H1 (cell line): ENCODE data around the gene KCNQ1. TPM values are rescaled to one million over a fixed set of nuclear protein-coding genes. Genes with fewer than 3 reads are reported as not detected.

ENCODE experiments used
- BACH1 ChIP-seq: IDR thresholded peaks from 2 replicates; pipeline ENCODE4 v1.6.1; 2012; ENCODE audit warnings: low read length, improper control_type of control experiment
- CBX5 ChIP-seq: fragments of 300-800, 300-1000 bp; sonication (generic); IDR thresholded peaks from 2 replicates; pipeline ENCODE4 v1.7.1; 2016; ENCODE audit warnings: antibody characterized with exemption, low read length, low read depth
- CEBPB ChIP-seq: IDR thresholded peaks from 2 replicates; pipeline ENCODE4 v1.6.1; 2012; ENCODE audit warnings: low read depth, low read length
- EGR1 ChIP-seq: IDR thresholded peaks from 2 replicates; pipeline ENCODE4 v1.6.1; 2011; ENCODE audit warnings: low read depth, low read length, borderline replicate concordance
- FOSL1 ChIP-seq: IDR thresholded peaks from 2 replicates; pipeline ENCODE4 v1.6.1; 2011; ENCODE audit warnings: mild to moderate bottlenecking, low read depth, low read length, moderate library complexity; ENCODE audit not compliant: insufficient read depth
- GABPA ChIP-seq: IDR thresholded peaks from 2 replicates; pipeline ENCODE4 v1.6.1; 2011; ENCODE audit warnings: mild to moderate bottlenecking, low read length, moderate library complexity, borderline replicate concordance; ENCODE audit not compliant: insufficient read depth
- JUN ChIP-seq: IDR thresholded peaks from 2 replicates; pipeline ENCODE4 v1.6.1; 2011; ENCODE audit warnings: low read depth, mild to moderate bottlenecking, improper control_type of control experiment, low read length
- PHF8 ChIP-seq: fragments of 200-600 bp; sonication (generic); conservative IDR thresholded peaks from 2 replicates; pipeline ENCODE4 v1.7.1; 2012; ENCODE audit warnings: low read depth, mild to moderate bottlenecking, inconsistent platforms, low read length, moderate library complexity
- POLR2A ChIP-seq, 2 experiments: IDR thresholded peaks; 1 replicate in 1 of 2; 2 replicates in 1 of 2; pipeline ENCODE4 v1.6.1; 2011; ENCODE audit warnings: low read depth in 2 of 2, low read length in 2 of 2, mild to moderate bottlenecking in 2 of 2; ENCODE audit errors: control extremely low read depth in 1 of 2
- SAP30 ChIP-seq: fragments of 300-600 bp; sonication (generic); IDR thresholded peaks from 2 replicates; pipeline ENCODE4 v1.7.1; 2012; ENCODE audit warnings: low read length, moderate library complexity, mild to moderate bottlenecking, inconsistent platforms; ENCODE audit not compliant: insufficient read depth, insufficient replicate concordance
- SP2 ChIP-seq: IDR thresholded peaks from 2 replicates; pipeline ENCODE4 v1.6.1; 2012; ENCODE audit warnings: mild to moderate bottlenecking, low read length, inconsistent platforms
- SUZ12 ChIP-seq: fragments of 200-600 bp; sonication (generic); IDR thresholded peaks from 2 replicates; pipeline ENCODE4 v1.6.1; 2012; ENCODE audit warnings: mild to moderate bottlenecking, inconsistent platforms, low read length, moderate library complexity, mixed read lengths
- polyA plus RNA-seq, 7 experiments: library from polyadenylated mRNA; depleted of rRNA in 3 of 7; stranded (reverse) in 5 of 7; unstranded in 2 of 7; fragments of >200 nt in 5 of 7; fragments of 200-250 nt in 2 of 7; gene quantifications; 1 replicate in 5 of 7; 2 replicates in 1 of 7; 4 replicates in 1 of 7; pipeline versions ENCODE4 v1.2.1 to v1.2.3, GENCODE V29; 2011 to 2013; ENCODE audit warnings: missing spikeins in 2 of 7, mixed read lengths in 2 of 7
- total RNA-seq: library from RNA; stranded (reverse); fragmentation: NEBNext Ultra II Directional; extraction: Animal tissue kit (Norgen Biotek cat#: 25700); gene quantifications from 2 replicates; pipeline ENCODE4 v1.2.1, GENCODE V29; 2021
- TF ChIP-seq, protein P1 (sequence below): fragments of 300-600 bp; sonication (generic); IDR thresholded peaks from 2 replicates; pipeline ENCODE4 v1.7.1; 2012; ENCODE audit warnings: low read length, moderate library complexity, mild to moderate bottlenecking, inconsistent platforms; ENCODE audit not compliant: insufficient replicate concordance

KCNQ1 gene
- total and polyA plus RNA-seq, 2 of the 8 experiments (the other 6 are each of a cell fraction or from before 2014, with no cell fraction given), result 1.9 to 2.0 TPM

DNA sequence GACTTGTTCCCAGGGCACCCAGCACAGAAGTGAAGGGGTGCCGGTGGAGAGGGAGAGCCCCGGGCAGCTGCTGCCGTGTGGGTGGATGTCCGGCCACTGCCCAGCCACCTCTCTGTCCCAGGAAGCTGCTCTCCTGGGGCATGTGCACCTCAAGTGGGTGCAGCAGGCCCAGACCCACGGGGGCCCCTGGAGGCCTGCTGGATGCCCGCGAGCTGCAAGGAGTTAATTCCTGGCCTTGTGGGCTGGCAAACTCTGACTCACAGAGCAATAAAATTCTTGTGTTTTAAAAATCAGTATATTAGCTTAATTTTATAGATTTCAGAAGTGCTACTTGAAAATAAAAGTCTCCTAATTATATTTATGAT, 292.4 kb downstream of the KCNQ1 start (continued):
- TF ChIP-seq, protein P1, sequence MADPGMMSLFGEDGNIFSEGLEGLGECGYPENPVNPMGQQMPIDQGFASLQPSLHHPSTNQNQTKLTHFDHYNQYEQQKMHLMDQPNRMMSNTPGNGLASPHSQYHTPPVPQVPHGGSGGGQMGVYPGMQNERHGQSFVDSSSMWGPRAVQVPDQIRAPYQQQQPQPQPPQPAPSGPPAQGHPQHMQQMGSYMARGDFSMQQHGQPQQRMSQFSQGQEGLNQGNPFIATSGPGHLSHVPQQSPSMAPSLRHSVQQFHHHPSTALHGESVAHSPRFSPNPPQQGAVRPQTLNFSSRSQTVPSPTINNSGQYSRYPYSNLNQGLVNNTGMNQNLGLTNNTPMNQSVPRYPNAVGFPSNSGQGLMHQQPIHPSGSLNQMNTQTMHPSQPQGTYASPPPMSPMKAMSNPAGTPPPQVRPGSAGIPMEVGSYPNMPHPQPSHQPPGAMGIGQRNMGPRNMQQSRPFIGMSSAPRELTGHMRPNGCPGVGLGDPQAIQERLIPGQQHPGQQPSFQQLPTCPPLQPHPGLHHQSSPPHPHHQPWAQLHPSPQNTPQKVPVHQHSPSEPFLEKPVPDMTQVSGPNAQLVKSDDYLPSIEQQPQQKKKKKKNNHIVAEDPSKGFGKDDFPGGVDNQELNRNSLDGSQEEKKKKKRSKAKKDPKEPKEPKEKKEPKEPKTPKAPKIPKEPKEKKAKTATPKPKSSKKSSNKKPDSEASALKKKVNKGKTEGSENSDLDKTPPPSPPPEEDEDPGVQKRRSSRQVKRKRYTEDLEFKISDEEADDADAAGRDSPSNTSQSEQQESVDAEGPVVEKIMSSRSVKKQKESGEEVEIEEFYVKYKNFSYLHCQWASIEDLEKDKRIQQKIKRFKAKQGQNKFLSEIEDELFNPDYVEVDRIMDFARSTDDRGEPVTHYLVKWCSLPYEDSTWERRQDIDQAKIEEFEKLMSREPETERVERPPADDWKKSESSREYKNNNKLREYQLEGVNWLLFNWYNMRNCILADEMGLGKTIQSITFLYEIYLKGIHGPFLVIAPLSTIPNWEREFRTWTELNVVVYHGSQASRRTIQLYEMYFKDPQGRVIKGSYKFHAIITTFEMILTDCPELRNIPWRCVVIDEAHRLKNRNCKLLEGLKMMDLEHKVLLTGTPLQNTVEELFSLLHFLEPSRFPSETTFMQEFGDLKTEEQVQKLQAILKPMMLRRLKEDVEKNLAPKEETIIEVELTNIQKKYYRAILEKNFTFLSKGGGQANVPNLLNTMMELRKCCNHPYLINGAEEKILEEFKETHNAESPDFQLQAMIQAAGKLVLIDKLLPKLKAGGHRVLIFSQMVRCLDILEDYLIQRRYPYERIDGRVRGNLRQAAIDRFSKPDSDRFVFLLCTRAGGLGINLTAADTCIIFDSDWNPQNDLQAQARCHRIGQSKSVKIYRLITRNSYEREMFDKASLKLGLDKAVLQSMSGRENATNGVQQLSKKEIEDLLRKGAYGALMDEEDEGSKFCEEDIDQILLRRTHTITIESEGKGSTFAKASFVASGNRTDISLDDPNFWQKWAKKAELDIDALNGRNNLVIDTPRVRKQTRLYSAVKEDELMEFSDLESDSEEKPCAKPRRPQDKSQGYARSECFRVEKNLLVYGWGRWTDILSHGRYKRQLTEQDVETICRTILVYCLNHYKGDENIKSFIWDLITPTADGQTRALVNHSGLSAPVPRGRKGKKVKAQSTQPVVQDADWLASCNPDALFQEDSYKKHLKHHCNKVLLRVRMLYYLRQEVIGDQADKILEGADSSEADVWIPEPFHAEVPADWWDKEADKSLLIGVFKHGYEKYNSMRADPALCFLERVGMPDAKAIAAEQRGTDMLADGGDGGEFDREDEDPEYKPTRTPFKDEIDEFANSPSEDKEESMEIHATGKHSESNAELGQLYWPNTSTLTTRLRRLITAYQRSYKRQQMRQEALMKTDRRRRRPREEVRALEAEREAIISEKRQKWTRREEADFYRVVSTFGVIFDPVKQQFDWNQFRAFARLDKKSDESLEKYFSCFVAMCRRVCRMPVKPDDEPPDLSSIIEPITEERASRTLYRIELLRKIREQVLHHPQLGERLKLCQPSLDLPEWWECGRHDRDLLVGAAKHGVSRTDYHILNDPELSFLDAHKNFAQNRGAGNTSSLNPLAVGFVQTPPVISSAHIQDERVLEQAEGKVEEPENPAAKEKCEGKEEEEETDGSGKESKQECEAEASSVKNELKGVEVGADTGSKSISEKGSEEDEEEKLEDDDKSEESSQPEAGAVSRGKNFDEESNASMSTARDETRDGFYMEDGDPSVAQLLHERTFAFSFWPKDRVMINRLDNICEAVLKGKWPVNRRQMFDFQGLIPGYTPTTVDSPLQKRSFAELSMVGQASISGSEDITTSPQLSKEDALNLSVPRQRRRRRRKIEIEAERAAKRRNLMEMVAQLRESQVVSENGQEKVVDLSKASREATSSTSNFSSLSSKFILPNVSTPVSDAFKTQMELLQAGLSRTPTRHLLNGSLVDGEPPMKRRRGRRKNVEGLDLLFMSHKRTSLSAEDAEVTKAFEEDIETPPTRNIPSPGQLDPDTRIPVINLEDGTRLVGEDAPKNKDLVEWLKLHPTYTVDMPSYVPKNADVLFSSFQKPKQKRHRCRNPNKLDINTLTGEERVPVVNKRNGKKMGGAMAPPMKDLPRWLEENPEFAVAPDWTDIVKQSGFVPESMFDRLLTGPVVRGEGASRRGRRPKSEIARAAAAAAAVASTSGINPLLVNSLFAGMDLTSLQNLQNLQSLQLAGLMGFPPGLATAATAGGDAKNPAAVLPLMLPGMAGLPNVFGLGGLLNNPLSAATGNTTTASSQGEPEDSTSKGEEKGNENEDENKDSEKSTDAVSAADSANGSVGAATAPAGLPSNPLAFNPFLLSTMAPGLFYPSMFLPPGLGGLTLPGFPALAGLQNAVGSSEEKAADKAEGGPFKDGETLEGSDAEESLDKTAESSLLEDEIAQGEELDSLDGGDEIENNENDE, result no peak
- TF ChIP-seq GABPA (no peak), SUZ12 (no peak), FOSL1 (no peak), CEBPB (no peak), PHF8 (no peak), EGR1 (no peak), JUN (no peak), CBX5 (no peak), BACH1 (no peak), POLR2A (IDR thresholded peaks at IDR 0.05; ENCODE audit: control extremely low read depth in 1 of 2, low read depth in 2 of 2, low read length in 2 of 2) (no peak), SAP30 (no peak), SP2 (no peak)
